Neural progenitor cell (in vitro differentiated cells): ENCODE results near the gene SCT. TPM values are rescaled to one million over a fixed set of nuclear protein-coding genes. Genes with fewer than 3 reads are reported as not detected.

Source experiments
- DNase-seq: peaks from one replicate; pipeline ENCODE4 v3.0.0-alpha.2; 2016; ENCODE audit warnings: low spot score
- H2AFZ ChIP-seq: fragments of 200-600 bp; sonication (generic); replicated peaks from 2 replicates; pipeline ENCODE4 v1.6.1; 2016; ENCODE audit warnings: antibody characterized with exemption
- H3F3A ChIP-seq: fragments of 200-600 bp; sonication (generic); 2 replicates; pipeline ENCODE4 v1.6.1; 2016; ENCODE audit warnings: antibody characterized with exemption, low read depth
- H3K27ac ChIP-seq: fragments of 200-600 bp; sonication (generic); 2 replicates; pipeline ENCODE4 v1.5.1; 2016; ENCODE audit warnings: mild to moderate bottlenecking
- H3K27me3 ChIP-seq: fragments of 200-600 bp; sonication (generic); 2 replicates; pipeline ENCODE4 v1.6.1; 2016; ENCODE audit warnings: mild to moderate bottlenecking, moderate library complexity
- H3K36me3 ChIP-seq: fragments of 200-600 bp; sonication (generic); 2 replicates; pipeline ENCODE4 v1.5.1; 2016
- H3K4me1 ChIP-seq: fragments of 200-600 bp; sonication (generic); 2 replicates; pipeline ENCODE4 v1.6.1; 2016; ENCODE audit warnings: mixed run types
- H3K4me2 ChIP-seq: fragments of 200-600 bp; sonication (generic); 2 replicates; pipeline ENCODE4 v1.6.1; 2016
- H3K4me3 ChIP-seq: fragments of 200-600 bp; sonication (generic); 2 replicates; pipeline ENCODE4 v1.5.1; 2016
- H3K79me2 ChIP-seq: fragments of 200-600 bp; sonication (generic); 2 replicates; pipeline ENCODE4 v1.6.1; 2016; ENCODE audit warnings: low read depth
- H3K9ac ChIP-seq: fragments of 200-600 bp; sonication (generic); 2 replicates; pipeline ENCODE4 v1.6.1; 2016
- H3K9me3 ChIP-seq: fragments of 200-600 bp; sonication (generic); 2 replicates; pipeline ENCODE4 v1.5.1; 2016; ENCODE audit warnings: low read depth
- H4K20me1 ChIP-seq: fragments of 200-600 bp; sonication (generic); 2 replicates; pipeline ENCODE4 v1.6.1; 2016; ENCODE audit warnings: low read depth
- H3K27ac Mint-ChIP-seq: 3 replicates; pipeline ENCODE4 v1.8.0; 2021; ENCODE audit warnings: mixed read lengths
- H3K27me3 Mint-ChIP-seq: 2 replicates; pipeline ENCODE4 v1.8.0; 2022; ENCODE audit warnings: low read depth, mild to moderate bottlenecking, inconsistent platforms, moderate library complexity, mixed read lengths; ENCODE audit not compliant: insufficient read depth
- H3K36me3 Mint-ChIP-seq: 3 replicates; pipeline ENCODE4 v1.8.0; 2021; ENCODE audit warnings: mixed read lengths
- H3K4me1 Mint-ChIP-seq: 3 replicates; pipeline ENCODE4 v1.8.0; 2021; ENCODE audit warnings: mixed read lengths
- H3K4me3 Mint-ChIP-seq: 3 replicates; pipeline ENCODE4 v1.8.0; 2021; ENCODE audit warnings: mild to moderate bottlenecking, moderate library complexity, mixed read lengths
- H3K9me3 Mint-ChIP-seq: 3 replicates; pipeline ENCODE4 v1.8.0; 2020; ENCODE audit warnings: mixed read lengths
- CTCF ChIP-seq: fragments of 200-600 bp; sonication (generic); IDR thresholded peaks from 2 replicates; pipeline ENCODE4 v1.5.1; 2017; ENCODE audit warnings: antibody characterized with exemption, mild to moderate bottlenecking
- EZH2 ChIP-seq: fragments of 200-600 bp; sonication (generic); IDR thresholded peaks from 2 replicates; pipeline ENCODE4 v1.6.1; 2017; ENCODE audit warnings: antibody characterized with exemption, mild to moderate bottlenecking, moderate library complexity
- EZH2phosphoT487 ChIP-seq: fragments of 200-600 bp; sonication (generic); IDR thresholded peaks from 2 replicates; pipeline ENCODE4 v1.6.1; 2017; ENCODE audit warnings: antibody characterized with exemption
- total RNA-seq: library from RNA; depleted of rRNA; stranded (reverse); fragments of >200 nt; gene quantifications from 2 replicates; pipeline ENCODE4 v1.2.3, GENCODE V29; 2015; ENCODE audit warnings: low replicate concordance

Gene SCT
- total RNA-seq, 1 donor from 2014 or later, result not detected

DNA sequence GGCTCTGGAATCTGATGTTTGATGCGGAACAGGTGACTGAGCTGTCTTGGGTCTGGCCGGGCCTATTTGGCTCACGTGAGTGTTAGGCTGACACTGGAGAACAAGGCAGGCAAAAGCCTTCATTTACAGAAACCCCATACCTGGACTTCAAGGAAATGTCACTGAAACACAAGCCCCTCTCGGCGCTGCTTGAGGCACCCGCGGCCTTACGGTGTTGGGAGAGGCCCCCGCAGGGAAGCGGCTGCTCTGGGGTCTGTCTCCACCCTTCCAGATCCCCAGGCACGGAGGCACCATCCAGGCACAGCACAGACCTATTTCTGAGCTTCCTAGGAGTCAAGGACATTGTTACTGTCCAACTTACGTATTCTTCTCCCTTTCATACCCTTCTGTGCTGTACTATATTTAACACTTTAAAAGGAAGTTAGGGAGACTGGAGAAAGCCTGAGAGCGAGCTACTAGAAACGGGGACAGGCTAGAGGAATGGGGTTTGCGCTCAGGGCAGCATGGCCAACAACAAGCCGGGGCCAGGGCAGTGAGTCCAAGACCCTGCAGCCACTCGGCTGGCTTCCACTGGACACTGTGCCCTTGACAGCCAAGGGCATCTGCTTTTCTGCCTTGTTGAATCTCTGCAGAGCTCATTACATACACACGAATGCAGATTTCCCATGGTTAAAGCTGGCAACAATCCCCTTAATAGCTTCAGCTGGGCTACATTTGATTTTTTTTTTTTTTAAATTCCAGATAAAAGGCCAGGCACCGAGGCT lies 33.9 kb upstream of the SCT start:
- H3K27ac ChIP-seq, result no peak overlapping the region
- Mint-ChIP-seq H3K36me3 (peaks cover 19% of the 10 kb centered on the region), H3K9me3 (no peaks in the 10 kb centered on the region), H3K27ac (no peak overlapping the region), H3K4me1 (peaks cover 2% of the 10 kb centered on the region), H3K27me3 (peaks cover 5% of the 10 kb centered on the region), H3K4me3 (no peak overlapping the region)
- H3K4me3 ChIP-seq, result no peak overlapping the region
- H2AFZ ChIP-seq, result no peak overlapping the region
- H3K36me3 ChIP-seq, result no peaks in the 10 kb centered on the region
- H3K9ac ChIP-seq, result no peak overlapping the region
- TF ChIP-seq CTCF, result no peak
- TF ChIP-seq EZH2phosphoT487, result no peak
- TF ChIP-seq EZH2, result no peak
- H3F3A ChIP-seq, result no peaks in the 10 kb centered on the region
- no peak for DNase-seq
- H3K4me1 ChIP-seq, result no peaks in the 10 kb centered on the region
- H3K79me2 ChIP-seq, result no peaks in the 10 kb centered on the region
- no peaks in the 10 kb centered on the region for H3K27me3 ChIP-seq
- peaks cover 10% of the 10 kb centered on the region for H4K20me1 ChIP-seq
- no peaks in the 10 kb centered on the region for H3K9me3 ChIP-seq
- no peak overlapping the region for H3K4me2 ChIP-seq

GRCh38 chr11:660281-660680 lies 33.3 kb upstream of the SCT start:
- Histone ChIP-seq H3K9ac (no peak overlapping the region), H3F3A (no peaks in the 10 kb centered on the region), H3K4me3 (no peak overlapping the region), H3K27ac (no peak overlapping the region), H3K79me2 (no peaks in the 10 kb centered on the region), H3K36me3 (no peaks in the 10 kb centered on the region), H4K20me1 (peaks cover 10% of the 10 kb centered on the region), H3K9me3 (no peaks in the 10 kb centered on the region), H2AFZ (no peak overlapping the region), H3K27me3 (no peaks in the 10 kb centered on the region), H3K4me2 (no peak overlapping the region), H3K4me1 (no peaks in the 10 kb centered on the region)
- no peak for DNase-seq
- peaks cover 2% of the 10 kb centered on the region for H3K4me1 Mint-ChIP-seq
- H3K36me3 Mint-ChIP-seq, result peaks cover 13% of the 10 kb centered on the region
- TF ChIP-seq CTCF, result no peak
- no peak for TF ChIP-seq EZH2
- peaks cover 3% of the 10 kb centered on the region for H3K27me3 Mint-ChIP-seq
- H3K4me3 Mint-ChIP-seq, result no peak overlapping the region
- no peaks in the 10 kb centered on the region for H3K9me3 Mint-ChIP-seq
- no peak overlapping the region for H3K27ac Mint-ChIP-seq

GRCh38 chr11:659532-660085 lies 32.6 kb upstream of the SCT start:
- H3K4me3 Mint-ChIP-seq, result no peak overlapping the region
- H3K36me3 ChIP-seq, result no peaks in the 10 kb centered on the region
- H2AFZ ChIP-seq, result no peak overlapping the region
- no peaks in the 10 kb centered on the region for H3K9me3 Mint-ChIP-seq
- H3K9ac ChIP-seq, result no peak overlapping the region
- peaks cover 10% of the 10 kb centered on the region for H4K20me1 ChIP-seq
- no peaks in the 10 kb centered on the region for H3K9me3 ChIP-seq
- no peak overlapping the region for H3K4me2 ChIP-seq
- H3K4me1 Mint-ChIP-seq, result peaks cover 2% of the 10 kb centered on the region
- TF ChIP-seq CTCF, result no peak
- TF ChIP-seq EZH2, result no peak
- no peak for TF ChIP-seq EZH2phosphoT487
- peaks cover 3% of the 10 kb centered on the region for H3K27me3 Mint-ChIP-seq
- no peak overlapping the region for H3K27ac ChIP-seq
- no peaks in the 10 kb centered on the region for H3K4me1 ChIP-seq
- DNase-seq, result no peak
- H3K4me3 ChIP-seq, result no peak overlapping the region
- H3F3A ChIP-seq, result no peaks in the 10 kb centered on the region
- no peak overlapping the region for H3K27ac Mint-ChIP-seq
- H3K79me2 ChIP-seq, result no peaks in the 10 kb centered on the region
- H3K27me3 ChIP-seq, result no peaks in the 10 kb centered on the region
- H3K36me3 Mint-ChIP-seq, result peaks cover 14% of the 10 kb centered on the region
